ENCODE measurements around the gene USP22.

Gene USP22

GRCh38 chr17:20967776-20968175 is 75.0 kb downstream of the USP22 start:
- Histone ChIP-seq H3K4me2 (ENCODE audit: low read depth, low read length) (no peak overlapping the region), H3K9me2 (replicated peaks; ENCODE audit: insufficient read depth, low read length) (no peaks in the 10 kb centered on the region), H4K20me1 (ENCODE audit: insufficient read depth, low read length) (no peaks in the 10 kb centered on the region), H3F3A (ENCODE audit: insufficient read depth, low read length) (no peaks in the 10 kb centered on the region), H3K27ac (ENCODE audit: low read length) (no peak overlapping the region), H3K9me3 (replicated peaks; ENCODE audit: insufficient read depth, low read length) (no peaks in the 10 kb centered on the region), H2AFZ (ENCODE audit: low read length) (no peak overlapping the region), H3K4me3 (ENCODE audit: low read length) (no peak overlapping the region), H3K79me2 (ENCODE audit: low read length) (no peaks in the 10 kb centered on the region), H3K27me3 (replicated peaks; ENCODE audit: insufficient read depth, low read length) (no peaks in the 10 kb centered on the region), H3K9ac (ENCODE audit: low read length) (no peak overlapping the region), H3K4me1 (ENCODE audit: low read length) (peaks cover 9% of the 10 kb centered on the region), H3K36me3 (replicated peaks; ENCODE audit: insufficient read depth, low read length) (no peaks in the 10 kb centered on the region)
- DNase-seq = no peak
- TF ChIP-seq EZH2phosphoT487 (IDR thresholded peaks at IDR 0.05; ENCODE audit: low read length) (no peak), CTCF (IDR thresholded peaks at IDR 0.05; ENCODE audit: low read length) (no peak), EZH2 (optimal IDR thresholded peaks at IDR 0.05; ENCODE audit: low read depth, low read length) (no peak)

- DNase-seq = peak; percentile 69
- Histone ChIP-seq H3K4me3 (ENCODE audit: low read length) (no peak overlapping the region), H3K36me3 (replicated peaks; ENCODE audit: insufficient read depth, low read length) (no peaks in the 10 kb centered on the region), H3K9me2 (replicated peaks; ENCODE audit: insufficient read depth, low read length) (no peaks in the 10 kb centered on the region), H2AFZ (ENCODE audit: low read length) (no peak overlapping the region), H3F3A (ENCODE audit: insufficient read depth, low read length) (no peaks in the 10 kb centered on the region), H3K27ac (ENCODE audit: low read length) (no peak overlapping the region), H3K9ac (ENCODE audit: low read length) (no peak overlapping the region), H3K79me2 (ENCODE audit: low read length) (no peaks in the 10 kb centered on the region), H4K20me1 (ENCODE audit: insufficient read depth, low read length) (no peaks in the 10 kb centered on the region), H3K27me3 (replicated peaks; ENCODE audit: insufficient read depth, low read length) (no peaks in the 10 kb centered on the region), H3K9me3 (replicated peaks; ENCODE audit: insufficient read depth, low read length) (no peaks in the 10 kb centered on the region), H3K4me1 (ENCODE audit: low read length) (peaks cover 9% of the 10 kb centered on the region), H3K4me2 (ENCODE audit: low read depth, low read length) (0 out of 2 replicates have a peak overlapping the region, but pooled peaks have one; percentile 9)
- no peak for TF ChIP-seq CTCF (IDR thresholded peaks at IDR 0.05; ENCODE audit: low read length)
- no peak for TF ChIP-seq EZH2phosphoT487 (IDR thresholded peaks at IDR 0.05; ENCODE audit: low read length)
- no peak for TF ChIP-seq EZH2 (optimal IDR thresholded peaks at IDR 0.05; ENCODE audit: low read depth, low read length)
Measured at GRCh38 chr17:20966870-20967269, 75.9 kb downstream of the USP22 start.

GRCh38 chr17:20965492-20965891 is 77.3 kb downstream of the USP22 start:
- TF ChIP-seq CTCF (IDR thresholded peaks at IDR 0.05; ENCODE audit: low read length) (no peak), EZH2 (optimal IDR thresholded peaks at IDR 0.05; ENCODE audit: low read depth, low read length) (no peak), EZH2phosphoT487 (IDR thresholded peaks at IDR 0.05; ENCODE audit: low read length) (no peak)
- Histone ChIP-seq H3K4me3 (ENCODE audit: low read length) (no peak overlapping the region), H2AFZ (ENCODE audit: low read length) (no peak overlapping the region), H3K9ac (ENCODE audit: low read length) (no peak overlapping the region), H3K36me3 (replicated peaks; ENCODE audit: insufficient read depth, low read length) (no peaks in the 10 kb centered on the region), H3F3A (ENCODE audit: insufficient read depth, low read length) (no peaks in the 10 kb centered on the region), H3K4me2 (ENCODE audit: low read depth, low read length) (no peak overlapping the region), H3K79me2 (ENCODE audit: low read length) (no peaks in the 10 kb centered on the region), H3K27me3 (replicated peaks; ENCODE audit: insufficient read depth, low read length) (no peaks in the 10 kb centered on the region), H3K27ac (ENCODE audit: low read length) (no peak overlapping the region), H3K4me1 (ENCODE audit: low read length) (peaks cover 9% of the 10 kb centered on the region), H3K9me2 (replicated peaks; ENCODE audit: insufficient read depth, low read length) (no peaks in the 10 kb centered on the region), H4K20me1 (ENCODE audit: insufficient read depth, low read length) (no peaks in the 10 kb centered on the region), H3K9me3 (replicated peaks; ENCODE audit: insufficient read depth, low read length) (no peaks in the 10 kb centered on the region)
- DNase-seq = no peak
